HPDE6-E6E7 (cell line): Measurements from ENCODE around the gene FNDC11.
"Not testable (repeated sequence)": the region's sequence is repeated elsewhere in the genome, so short reads cannot be mapped to it uniquely, and the experiment has no call there.

ENCODE experiments used
- DNase-seq: peaks from one replicate; pipeline ENCODE4 v3.0.0; 2011; ENCODE audit warnings: missing footprints; ENCODE audit errors: extremely low spot score

The FNDC11 gene

DNA sequence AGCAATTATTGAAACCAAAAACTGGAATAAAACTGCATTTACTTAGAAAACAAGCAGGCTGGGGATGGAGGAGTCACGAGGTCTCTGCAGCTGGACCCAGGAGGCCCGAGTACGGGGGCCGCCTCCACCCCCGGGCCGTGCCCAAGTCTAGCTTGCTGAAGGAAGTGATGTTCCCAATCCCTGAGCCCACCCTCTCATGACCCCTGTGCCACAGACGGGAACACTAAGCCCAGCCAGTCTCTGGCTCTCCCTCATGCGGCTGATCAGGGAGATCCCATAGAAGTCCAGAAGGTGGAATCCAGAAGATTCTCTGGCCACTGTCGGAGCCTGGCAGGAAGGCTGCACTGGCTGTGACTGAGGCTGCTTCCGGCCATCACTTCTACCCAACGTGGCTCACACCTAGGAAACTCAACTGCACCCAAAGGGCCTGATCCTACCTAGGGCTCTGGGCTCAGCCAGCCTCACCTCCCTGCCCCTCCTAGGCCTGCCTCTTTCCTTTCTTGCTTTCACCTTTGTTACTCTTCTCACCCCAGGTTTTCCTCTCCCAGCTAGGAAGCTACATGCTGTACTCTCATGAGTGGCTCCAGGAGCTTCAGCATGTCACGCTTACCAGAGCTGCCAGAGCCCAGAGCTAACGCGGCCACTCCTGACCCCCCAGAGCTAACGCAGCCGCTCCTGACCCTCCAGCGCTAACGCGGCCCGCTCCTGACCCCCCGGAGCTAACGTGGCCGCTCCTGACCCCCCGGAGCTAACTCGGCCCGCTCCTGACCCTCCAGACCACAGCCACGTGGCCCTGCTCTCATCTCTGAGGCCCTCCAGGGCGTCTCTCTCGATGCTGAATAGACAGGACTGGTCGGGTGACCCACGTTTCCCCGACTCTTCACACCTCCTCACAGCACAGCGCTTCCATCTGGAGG is 44.8 kb downstream of the FNDC11 start:
- no peak for DNase-seq

DNA sequence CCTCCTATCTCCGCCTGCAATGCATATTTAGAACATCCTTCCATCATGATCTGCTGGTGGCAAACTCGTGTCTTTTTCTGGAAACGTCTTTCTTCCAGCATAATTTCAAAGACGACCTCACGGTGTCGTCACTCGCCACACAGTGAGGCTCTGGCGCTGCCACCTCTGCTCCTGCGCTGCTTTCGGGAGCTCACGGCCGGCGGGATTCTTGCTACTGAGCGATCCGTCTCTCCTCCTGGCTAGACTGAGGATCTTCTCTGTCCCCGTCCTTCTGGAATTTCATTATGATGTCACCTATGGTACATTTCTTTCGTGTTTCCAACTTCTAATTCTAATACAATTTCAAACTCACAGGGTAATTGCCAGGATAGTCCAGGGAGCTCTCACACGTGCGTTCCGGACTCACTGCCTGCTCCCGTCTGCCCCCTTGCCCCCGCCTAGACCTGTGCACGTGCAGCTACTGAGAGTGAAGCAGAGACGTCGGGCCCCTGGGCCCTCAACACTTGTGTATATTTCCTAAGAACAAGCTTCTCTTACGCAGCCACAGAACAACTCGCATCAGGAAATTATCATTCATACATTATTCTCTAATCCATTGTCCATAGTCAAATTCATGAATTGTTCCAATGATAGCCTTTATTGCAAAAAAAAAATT is 45.6 kb downstream of the FNDC11 start:
- DNase-seq, result no peak

DNA sequence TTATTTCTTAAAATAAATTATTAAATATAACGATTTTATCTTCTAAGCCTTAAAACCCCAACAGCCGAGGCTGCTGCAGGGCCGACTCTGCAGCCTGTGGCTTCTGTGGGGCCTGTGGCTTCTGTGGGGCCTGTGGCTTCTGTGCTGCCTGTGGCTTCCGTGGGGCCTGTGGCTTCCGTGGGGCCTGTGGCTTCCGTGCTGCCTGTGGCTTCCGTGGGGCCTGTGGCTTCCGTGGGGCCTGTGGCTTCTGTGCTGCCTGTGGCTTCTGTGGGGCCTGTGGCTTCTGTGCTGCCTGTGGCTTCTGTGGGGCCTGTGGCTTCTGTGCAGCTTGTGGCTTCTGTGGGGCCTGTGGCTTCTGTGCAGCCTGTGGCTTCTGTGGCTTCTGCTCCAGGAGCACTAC is 47.7 kb downstream of the FNDC11 start:
- not testable (repeated sequence) for DNase-seq

DNA sequence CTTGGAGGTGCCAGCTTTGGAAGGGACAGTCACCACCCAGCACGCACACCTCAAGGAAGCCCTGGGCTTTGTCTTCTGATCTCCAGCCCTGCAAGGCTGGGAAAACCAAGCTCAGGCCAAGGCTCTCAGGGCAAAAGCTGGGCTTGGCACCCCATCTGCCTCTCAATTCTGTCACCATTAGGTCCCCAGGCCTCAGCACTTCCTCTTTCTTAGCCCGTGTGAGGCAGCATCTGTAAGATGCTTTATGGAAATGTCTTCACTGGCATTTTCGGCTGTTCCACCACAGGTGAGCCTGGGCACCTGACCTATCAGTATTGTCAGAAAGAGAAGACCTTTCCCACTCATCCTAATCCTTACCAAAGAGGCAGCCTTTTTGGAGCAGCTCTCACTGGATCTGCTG is 48.4 kb downstream of the FNDC11 start:
- DNase-seq, result no peak
